Measurements from ENCODE around the gene PADI1. TPM values are rescaled to one million over a fixed set of nuclear protein-coding genes. Genes with fewer than 3 reads are reported as not detected.

Gene PADI1
- polyA plus RNA-seq, 2 of the 4 experiments (the other 2 are of a cell fraction): 1.4 to 2.0 TPM

DNA sequence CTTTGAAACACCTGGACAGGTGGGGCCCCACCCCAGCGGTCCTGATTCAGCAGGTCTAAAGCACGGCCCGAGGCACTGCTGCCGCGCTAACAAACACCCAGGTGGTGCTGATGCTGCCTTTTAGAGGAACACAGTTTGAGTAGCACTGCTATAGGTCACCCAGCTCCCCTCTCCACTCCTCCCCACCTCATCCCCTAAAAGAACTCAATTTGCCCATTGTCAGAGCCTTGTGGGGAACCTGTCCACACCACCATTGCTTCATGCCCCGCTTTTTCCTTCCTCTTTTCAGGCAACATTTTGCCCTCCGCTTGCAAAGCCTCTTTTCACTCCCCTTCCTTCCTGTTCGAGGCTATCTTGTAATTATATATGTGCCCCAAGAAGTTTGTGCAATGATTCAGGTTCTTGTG is 76.8 kb downstream of the PADI1 start:
- TF ChIP-seq CBX2 (IDR thresholded peaks at IDR 0.05; ENCODE audit: borderline replicate concordance, low read depth) (no peak), POLR2A (IDR thresholded peaks at IDR 0.05; ENCODE audit: low read length) (no peak), CTCF (IDR thresholded peaks at IDR 0.05) (no peak), NR3C1 (IDR thresholded peaks at IDR 0.05) (no peak), MAZ (IDR thresholded peaks at IDR 0.05; ENCODE audit: borderline replicate concordance, low read depth, low read length) (no peak), FOXS1 (CRISPR knock-in tag; IDR thresholded peaks at IDR 0.05) (no peak), MYC (IDR thresholded peaks at IDR 0.05; ENCODE audit: borderline replicate concordance, low read length) (no peak), ZNF302 (CRISPR knock-in tag; IDR thresholded peaks at IDR 0.05) (no peak), POLR2AphosphoS2 (conservative IDR thresholded peaks at IDR 0.05; ENCODE audit: low read length) (no peak), PBX3 (IDR thresholded peaks at IDR 0.05) (no peak), JUN (IDR thresholded peaks at IDR 0.05) (no peak), E2F6 (IDR thresholded peaks at IDR 0.05; ENCODE audit: borderline replicate concordance, low read depth) (no peak), ZFP36 (IDR thresholded peaks at IDR 0.05; ENCODE audit: borderline replicate concordance, partially characterized antibody) (no peak), ZC3H11A (IDR thresholded peaks at IDR 0.05) (no peak), PHF8 (IDR thresholded peaks at IDR 0.05; ENCODE audit: borderline replicate concordance, low read depth) (no peak), KDM1A (IDR thresholded peaks at IDR 0.05; ENCODE audit: low read depth) (no peak), RFX5 (IDR thresholded peaks at IDR 0.05) (no peak), TP53 (CRISPR knock-in tag; IDR thresholded peaks at IDR 0.05) (no peak)
- TF ChIP-seq, protein P1, sequence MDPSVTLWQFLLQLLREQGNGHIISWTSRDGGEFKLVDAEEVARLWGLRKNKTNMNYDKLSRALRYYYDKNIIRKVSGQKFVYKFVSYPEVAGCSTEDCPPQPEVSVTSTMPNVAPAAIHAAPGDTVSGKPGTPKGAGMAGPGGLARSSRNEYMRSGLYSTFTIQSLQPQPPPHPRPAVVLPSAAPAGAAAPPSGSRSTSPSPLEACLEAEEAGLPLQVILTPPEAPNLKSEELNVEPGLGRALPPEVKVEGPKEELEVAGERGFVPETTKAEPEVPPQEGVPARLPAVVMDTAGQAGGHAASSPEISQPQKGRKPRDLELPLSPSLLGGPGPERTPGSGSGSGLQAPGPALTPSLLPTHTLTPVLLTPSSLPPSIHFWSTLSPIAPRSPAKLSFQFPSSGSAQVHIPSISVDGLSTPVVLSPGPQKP (IDR thresholded peaks at IDR 0.05; ENCODE audit: low read depth, low read length): no peak
- Histone ChIP-seq H3K27ac (peak overlapping the region in 1 of 2 experiments; percentile 63; a peak in 3 of 6 replicates), H3K4me3 (no peak overlapping the region), H3K4me1 (peaks cover 22% of the 10 kb centered on the region), H3K9me3 (no peaks in the 10 kb centered on the region), H3K4me2 (no peak overlapping the region)
- CTCF ChIA-PET: interaction anchor here (0.9 to 2.2 kb wide), 6 partner anchors 44 to 195 kb away, joined by 3 to 9 read pairs (median 3); no protein-coding TSS in a partner anchor
- FAIRE-seq (no peak), ATAC-seq (no peak), DNase-seq (ENCODE audit: low read depth in 1 of 2, low spot score in 1 of 2) (no peak)
- 78% methylated on average over 8 of the region's 8 CpGs for WGBS (ENCODE audit: missing lambda C conversion rate)
- POLR2A ChIA-PET: no interaction called here

DNA sequence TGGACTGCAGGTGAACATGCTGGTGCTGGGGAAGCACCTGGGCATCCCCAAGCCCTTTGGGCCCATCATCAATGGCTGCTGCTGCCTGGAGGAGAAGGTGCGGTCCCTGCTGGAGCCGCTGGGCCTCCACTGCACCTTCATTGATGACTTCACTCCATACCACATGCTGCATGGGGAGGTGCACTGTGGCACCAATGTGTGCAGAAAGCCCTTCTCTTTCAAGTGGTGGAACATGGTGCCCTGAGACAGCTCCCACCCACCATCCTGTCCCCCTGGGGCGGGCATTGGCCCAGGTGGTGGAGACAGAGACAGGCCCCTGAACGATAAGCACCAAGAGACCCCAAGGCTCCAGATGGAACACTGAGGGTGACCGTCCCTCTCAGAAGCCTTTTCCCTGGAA is 77.9 kb downstream of the PADI1 start:
- WGBS (ENCODE audit: missing lambda C conversion rate): 100% methylated on average over 5 of the region's 5 CpGs
- ChIA-PET POLR2A (no interaction called here), CTCF (interaction anchor here (1.0 to 1.9 kb wide), 4 partner anchors 9 to 157 kb away, joined by 3 to 6 read pairs (median 4); no protein-coding TSS in a partner anchor)
- Histone ChIP-seq H3K9me3 (no peaks in the 10 kb centered on the region), H3K4me3 (no peak overlapping the region), H3K4me2 (no peak overlapping the region), H3K4me1 (peaks cover 23% of the 10 kb centered on the region), H3K27ac (peak overlapping the region in 1 of 2 experiments; percentile 63; a peak in 3 of 6 replicates)
- no peak for TF ChIP-seq MAFK (IDR thresholded peaks at IDR 0.05; ENCODE audit: partially characterized antibody)
- TF ChIP-seq, protein P2, sequence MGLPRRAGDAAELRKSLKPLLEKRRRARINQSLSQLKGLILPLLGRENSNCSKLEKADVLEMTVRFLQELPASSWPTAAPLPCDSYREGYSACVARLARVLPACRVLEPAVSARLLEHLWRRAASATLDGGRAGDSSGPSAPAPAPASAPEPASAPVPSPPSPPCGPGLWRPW (IDR thresholded peaks at IDR 0.05): no peak
- no peak for TF ChIP-seq CEBPB (IDR thresholded peaks at IDR 0.05)
- TF ChIP-seq RARB (CRISPR knock-in tag; IDR thresholded peaks at IDR 0.05): no peak
- TF ChIP-seq, protein P3, sequence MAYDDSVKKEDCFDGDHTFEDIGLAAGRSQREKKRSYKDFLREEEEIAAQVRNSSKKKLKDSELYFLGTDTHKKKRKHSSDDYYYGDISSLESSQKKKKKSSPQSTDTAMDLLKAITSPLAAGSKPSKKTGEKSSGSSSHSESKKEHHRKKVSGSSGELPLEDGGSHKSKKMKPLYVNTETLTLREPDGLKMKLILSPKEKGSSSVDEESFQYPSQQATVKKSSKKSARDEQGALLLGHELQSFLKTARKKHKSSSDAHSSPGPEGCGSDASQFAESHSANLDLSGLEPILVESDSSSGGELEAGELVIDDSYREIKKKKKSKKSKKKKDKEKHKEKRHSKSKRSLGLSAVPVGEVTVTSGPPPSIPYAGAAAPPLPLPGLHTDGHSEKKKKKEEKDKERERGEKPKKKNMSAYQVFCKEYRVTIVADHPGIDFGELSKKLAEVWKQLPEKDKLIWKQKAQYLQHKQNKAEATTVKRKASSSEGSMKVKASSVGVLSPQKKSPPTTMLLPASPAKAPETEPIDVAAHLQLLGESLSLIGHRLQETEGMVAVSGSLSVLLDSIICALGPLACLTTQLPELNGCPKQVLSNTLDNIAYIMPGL (CRISPR knock-in tag; IDR thresholded peaks at IDR 0.05; ENCODE audit: borderline replicate concordance): no peak
- no peak for TF ChIP-seq RNF2 (IDR thresholded peaks at IDR 0.05; ENCODE audit: borderline replicate concordance, low read depth)
- TF ChIP-seq, protein P1 (IDR thresholded peaks at IDR 0.05; ENCODE audit: low read depth, low read length): no peak
- no peak for TF ChIP-seq FOSB (CRISPR knock-in tag; IDR thresholded peaks at IDR 0.05)
- ATAC-seq: no peak
- no peak for FAIRE-seq
- DNase-seq (ENCODE audit: low read depth in 1 of 2, low spot score in 1 of 2): no peak
